HG03139 (cell line): ENCODE data around the gene DEFB128.
"Not testable (repeated sequence)": the region's sequence is repeated elsewhere in the genome, so short reads cannot be mapped to it uniquely, and the experiment has no call there.

ENCODE experiments used
- ATAC-seq: cut with Tn5 transposase; IDR thresholded peaks from one replicate; pipeline ENCODE4 v1.9.1; 2021; ENCODE audit not compliant: unreplicated experiment

The DEFB128 gene

DNA sequence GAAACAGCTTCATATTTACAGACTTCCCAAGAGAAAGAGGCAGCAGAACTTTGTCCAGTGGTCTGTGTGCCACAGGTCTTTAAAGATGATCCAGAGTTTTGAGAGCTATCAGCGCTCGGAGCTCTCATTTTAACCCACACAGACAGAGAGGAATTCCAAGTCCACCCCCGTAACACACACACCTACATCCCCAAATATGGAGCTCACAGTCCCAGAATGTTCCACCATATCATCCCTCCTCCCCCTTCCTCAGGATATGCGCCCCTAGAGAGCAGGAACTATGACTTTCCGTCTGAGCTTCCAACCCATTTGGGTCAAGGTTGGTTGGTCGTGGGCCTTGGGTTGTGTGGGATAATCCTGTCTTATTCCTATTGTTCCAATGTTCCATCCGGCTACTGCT is at the start of gene DEFB128:
TSS of gene DEFB128 (minus strand) at position 101 of the 400 bp plus-strand sequence. CDS start at position 13, 88 bp downstream.
- no peak for ATAC-seq

DNA sequence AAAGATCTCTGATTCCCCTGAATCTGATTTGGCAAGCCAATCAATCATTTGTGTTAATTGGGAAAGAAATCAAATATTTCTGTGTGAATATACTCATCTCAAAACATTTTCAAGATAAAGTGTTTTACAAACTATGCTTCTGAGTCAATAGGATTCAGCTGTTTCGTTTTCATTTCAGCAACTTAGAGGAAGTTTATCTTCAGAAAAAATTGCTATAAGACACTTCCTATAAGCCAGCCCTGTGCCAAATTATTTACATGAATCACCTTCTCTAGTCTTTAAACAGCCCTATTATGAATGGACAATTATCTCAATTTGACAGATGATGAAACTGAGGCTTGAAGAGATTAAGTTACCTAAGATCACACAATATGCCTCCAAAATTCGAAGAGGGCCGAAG is 48.4 kb upstream of the DEFB128 start:
- ATAC-seq = no peak

DNA sequence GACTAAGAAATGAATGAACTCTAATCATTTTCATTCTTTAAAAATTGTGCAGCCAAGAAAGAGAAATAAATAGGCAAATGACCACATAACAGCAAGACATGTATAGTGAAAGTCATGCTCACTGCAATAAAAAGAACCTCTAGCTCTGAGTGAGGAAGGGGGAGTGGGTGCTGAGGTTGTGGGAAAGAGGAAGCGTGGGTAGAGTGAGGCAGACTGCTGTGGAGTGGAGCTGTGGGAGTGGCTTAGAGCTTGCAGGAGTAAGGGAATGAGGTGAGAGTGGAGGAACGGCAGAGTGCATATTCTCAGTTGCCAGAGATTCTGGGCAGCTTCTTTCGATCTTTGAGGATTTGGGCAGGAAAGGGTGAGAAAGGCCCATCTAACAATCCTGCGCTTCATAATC is 48.0 kb upstream of the DEFB128 start:
- no peak for ATAC-seq

DNA sequence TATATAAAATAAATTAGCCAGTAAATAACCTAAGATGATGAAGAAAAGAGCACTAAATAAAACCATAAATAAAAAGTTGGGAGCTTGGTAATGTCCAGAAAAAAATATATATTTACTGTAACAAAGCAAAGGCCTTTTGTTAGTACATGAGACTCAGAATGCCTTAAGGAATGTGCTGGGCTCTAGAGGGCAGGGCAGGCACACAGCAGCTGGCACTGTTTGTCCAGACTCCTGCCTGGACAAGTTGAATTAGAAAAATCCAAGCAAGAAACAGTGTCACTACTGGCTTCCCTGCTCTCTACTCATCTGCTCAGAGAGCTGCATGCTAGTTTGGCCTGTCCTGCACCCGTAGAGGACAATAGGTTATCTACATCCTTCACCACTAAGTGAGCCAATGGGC is 46.4 kb upstream of the DEFB128 start:
- no peak for ATAC-seq

DNA sequence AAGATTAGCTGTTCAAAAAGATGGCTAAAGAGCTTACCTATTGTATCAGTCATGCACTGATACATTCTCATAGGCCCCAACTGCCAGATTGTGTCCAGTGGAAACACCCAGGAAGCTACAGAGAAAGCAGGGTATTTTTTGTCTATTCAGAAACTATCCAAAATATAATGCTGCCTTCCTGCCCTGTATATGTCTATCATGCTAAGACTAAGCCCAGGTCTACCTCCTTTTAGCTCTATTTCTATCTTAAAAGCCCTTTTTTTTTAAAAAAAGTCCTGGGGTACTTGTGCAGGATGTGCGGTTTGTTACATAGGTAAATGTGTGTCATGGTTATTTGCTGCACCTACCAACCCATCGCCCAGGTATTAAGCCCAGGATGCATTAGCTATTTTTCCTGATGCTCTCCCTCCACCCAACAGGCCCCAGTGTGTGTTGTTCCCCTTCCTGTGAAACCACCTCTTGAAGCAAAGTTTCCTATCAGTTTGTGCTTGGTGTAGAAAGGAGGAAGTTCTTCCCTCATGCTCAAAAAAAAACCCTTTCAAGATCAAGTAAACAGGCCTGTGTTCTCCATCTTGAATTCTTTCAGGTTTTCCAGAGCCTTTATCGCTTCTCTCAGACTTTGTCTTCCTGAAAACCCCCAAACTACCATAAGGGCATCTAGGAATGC is 38.1 kb upstream of the DEFB128 start:
- no peak for ATAC-seq

DNA sequence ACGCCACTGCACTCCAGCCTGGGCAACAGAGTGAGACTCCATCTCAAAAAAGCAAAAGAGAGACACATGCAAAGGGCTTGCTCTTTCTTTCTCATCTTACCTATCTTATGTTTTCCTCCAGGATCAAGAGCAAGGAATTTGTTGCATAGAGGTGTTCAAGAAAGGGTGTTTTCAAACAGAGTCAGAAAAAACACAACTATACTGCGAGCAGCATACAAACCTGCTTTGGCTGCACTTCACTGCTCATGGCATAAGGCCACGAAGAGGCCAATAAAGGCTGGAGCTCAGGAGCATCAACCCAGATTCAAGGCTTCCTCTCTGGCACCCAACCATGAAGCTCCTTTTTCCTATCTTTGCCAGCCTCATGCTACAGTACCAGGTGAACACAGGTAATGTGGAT is 37.4 kb upstream of the DEFB128 start, which contains the start of gene DEFB129:
TSS of gene DEFB129 (plus strand) at position 301 of the 400 bp plus-strand sequence. CDS start at position 332, 31 bp downstream.
- no peak for ATAC-seq

DNA sequence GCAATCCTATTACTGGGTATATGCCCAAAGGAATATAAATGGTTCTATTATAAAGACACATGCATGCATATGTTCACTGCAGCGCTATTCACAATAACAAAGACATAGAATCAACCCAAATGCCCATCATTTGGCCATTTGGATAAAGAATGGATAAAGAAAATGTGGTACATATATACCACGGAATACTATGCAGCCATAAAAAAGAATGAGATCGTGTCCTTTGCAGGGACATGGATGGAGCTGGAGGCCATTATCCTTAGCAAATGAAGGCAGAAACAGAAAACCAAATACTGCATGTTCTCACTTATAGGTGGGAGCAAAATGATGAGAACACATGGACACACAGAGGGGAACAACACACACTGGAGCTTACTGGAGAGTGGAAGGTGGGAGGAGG is 36.4 kb upstream of the DEFB128 start:
- ATAC-seq = not testable (repeated sequence)

DNA sequence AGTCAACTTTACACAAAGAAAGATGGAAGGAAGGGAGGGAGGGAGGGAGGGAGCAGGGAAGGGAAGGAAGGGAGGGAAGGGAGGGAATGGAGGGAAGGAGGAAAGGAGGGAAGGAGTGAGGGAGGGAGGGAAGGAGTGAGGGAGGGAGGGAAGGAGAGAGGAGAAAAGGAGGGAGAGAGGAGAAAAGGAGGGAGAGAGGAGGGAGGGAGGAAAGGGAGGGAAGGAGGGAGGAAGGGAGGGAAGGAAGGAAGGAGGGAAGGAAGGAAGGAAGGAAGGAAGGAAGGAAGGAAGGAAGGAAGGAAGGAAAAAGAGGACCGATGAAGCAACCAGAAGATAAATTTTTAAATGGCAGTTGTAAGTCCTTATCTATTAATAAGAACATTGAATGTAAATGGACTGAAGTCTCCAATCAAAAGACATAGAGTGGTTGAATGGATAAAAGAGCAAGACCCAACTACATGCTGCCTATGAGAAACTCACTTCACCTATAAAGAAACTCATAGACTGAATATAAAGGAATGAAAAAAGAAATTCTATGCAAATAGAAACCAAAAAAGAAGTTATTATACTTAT is 31.8 kb upstream of the DEFB128 start:
- no peak for ATAC-seq

DNA sequence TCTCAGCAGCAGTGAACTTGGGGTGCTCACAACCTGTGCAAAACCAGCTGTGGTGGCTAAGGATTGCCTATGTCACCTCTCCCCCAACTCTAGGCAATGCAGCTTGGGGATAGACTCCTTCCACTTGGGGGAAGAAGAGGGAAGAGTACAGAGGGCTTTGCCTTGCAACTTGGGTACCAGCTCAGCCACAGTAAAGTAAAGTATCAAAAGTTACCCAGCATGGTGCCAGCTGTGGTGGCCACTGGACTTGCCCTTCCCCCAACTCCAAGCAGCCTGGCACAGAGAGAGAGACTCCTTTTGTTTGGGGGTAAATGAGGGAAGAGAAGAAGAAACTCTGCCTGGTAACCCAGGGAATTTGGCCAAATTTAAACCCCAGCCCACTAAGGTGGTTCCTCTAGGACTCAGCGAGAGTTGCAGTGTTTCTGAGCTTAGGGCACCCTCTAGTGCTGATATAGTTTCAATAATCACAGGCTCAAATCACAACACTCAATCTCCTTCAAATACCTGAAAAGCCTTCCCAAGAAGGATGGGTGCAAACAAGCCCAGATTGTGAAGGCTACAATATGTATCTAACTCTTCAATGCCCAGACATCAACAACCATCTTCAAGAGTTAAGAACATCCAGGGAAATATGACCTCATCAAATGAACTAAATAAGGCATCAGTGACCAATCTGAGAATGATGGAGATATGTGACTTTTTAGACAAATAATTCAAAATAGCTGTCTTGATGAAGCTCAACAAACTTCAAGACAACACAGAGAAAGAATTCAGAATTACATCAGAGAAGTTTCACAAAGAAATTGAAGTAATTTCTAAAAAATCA is 30.0 kb upstream of the DEFB128 start:
- ATAC-seq = no peak

DNA sequence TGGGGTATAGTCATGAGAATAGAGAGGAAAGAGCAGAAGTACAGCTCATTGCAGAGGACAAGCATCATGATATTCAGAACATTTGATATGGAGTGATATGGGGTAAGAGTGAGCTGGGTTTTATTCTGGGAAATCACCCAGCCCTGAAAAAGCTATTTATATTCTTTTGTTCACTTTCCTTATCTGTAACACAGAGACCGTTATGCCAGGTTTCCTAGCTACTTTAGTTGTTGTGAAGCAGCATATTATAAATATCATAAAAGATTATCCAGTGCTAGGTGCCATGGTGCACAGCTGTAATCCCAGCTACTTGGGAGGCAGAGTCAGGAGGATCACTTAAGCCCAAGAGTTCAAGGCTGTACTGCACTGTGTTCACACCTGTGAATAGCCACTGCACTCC is 27.8 kb upstream of the DEFB128 start:
- no peak for ATAC-seq

DNA sequence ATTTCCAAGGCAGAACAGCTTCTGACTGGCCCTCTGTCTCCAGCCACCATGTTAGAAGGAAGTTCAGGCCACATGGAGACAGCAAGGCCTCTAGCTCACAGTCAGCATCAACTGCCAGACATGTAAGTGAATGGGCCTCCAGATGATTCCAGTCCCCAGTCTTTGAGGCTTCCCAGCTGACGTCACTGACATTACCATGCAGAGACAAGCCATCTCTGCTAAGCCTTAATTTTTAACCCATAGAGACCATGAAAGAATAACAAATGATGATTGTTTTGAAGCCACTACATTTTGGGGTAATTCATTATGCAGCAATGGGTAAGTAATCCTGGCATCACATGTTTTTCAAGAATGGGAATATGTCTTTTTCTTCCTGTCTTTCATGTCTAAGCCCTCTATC is 26.3 kb upstream of the DEFB128 start:
- no peak for ATAC-seq

DNA sequence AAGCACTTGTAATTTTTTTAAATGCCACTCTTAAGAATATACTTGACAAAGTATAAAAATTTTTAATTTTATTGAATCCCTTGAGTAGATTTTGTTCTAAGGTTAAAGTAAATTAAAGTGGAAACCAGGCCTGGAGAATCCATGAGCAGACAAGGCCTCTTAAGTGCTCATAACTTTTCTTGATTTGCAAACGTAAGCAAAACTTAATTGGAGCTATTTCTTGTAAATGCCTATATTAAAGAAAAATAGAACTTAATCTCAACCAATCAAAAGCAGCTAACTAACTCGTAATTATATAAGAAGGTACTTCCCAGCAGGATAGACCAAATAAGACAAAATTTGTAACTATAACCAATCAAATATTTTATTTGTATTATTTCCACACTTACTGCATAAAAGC is 24.9 kb upstream of the DEFB128 start:
- ATAC-seq = no peak

DNA sequence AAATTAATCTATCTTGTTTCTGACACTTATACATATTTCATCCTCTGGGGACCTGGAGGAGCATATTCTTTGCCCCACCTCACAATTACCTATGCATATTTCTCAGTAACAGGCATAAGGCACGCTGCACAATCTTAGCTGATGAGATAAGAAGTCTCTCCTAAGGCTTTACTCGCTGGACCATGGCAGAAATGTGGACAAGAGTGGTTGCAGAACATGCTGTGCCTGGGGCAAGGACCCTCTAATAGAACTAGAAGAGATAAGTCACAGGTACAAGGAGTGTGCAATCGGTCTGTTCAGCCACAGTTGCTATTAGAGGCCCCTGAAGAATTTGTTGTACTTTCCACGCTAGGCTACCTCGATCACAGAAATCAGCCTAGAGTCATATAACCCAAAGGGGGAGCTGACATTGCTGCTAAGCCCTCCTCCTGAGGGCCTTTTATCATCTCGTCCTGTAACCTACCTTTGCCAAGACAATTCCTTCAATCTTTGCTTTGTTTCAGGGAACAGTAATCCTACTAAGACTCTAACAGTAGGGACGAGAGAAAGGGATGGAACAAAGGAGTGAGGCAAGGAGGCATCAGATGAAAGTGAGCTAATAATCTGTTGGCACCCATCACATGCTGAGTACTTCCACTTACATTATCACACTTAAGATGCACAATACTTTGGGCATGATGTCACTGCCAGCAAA is 21.4 kb upstream of the DEFB128 start:
- ATAC-seq = no peak

DNA sequence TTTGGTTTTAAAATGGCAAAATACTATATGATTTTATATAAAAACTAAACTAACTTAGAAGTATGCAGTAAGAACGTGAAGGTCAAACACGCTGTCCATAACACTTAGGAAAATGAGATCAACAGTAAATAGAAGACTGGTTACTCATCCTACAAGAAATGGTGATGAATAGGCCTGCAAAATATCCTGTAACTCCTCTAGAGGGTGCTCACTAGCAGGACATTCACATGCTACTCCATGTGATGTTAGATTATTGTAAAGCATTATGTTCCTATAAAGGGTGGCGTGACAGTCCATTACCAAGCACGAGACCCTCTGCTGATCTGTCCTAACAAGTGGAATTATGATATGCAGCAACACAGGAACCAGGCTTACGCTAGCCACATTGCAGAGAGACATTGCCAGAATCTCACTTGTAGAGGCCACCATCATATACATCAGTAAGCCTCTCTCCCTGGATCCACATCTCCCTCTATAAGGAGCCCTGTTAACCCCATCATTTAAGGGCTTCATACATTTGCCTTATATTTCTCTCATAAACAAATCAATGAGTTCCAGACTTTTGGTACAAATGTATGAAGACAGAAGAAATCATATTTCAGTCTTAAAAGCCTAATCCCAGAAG is 19.5 kb upstream of the DEFB128 start:
- ATAC-seq = no peak

DNA sequence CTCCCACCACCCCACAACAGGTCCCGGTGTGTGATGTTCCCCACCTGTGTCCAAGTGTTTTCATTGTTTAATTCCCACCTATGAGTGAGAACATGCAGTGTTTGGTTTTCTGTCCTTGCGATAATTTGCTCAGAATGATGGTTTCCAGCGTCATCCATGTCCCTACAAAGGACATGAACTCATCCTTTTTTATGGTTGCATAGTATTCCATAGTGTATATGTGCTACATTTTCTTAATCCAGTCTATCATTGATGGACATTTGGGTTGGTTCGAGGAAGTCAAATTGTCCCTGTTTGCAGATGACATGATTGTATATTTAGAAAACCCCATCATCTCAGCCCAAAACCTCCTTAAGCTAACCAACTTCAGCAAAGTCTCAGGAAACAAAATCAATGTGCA is 14.1 kb upstream of the DEFB128 start:
- not testable (repeated sequence) for ATAC-seq

DNA sequence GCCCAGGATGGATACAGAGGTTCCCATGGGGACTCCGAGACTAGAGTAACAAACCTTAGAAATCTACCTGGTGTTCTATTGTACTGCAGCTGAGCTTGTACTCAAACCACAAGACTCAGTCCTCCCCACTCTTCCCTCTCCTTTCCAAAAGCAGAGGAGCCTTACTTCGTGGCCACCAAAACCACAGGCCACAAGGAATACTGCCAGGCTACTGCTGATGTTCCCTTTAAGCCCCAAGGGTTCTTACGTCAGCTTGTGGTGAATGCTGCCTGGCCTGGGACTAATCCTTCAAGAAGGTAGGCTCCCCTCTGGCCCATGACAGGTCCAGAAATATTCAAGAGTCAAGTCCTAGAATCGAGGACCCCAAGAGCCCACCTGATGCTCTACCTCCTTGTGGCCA is 10.5 kb upstream of the DEFB128 start:
- no peak for ATAC-seq

DNA sequence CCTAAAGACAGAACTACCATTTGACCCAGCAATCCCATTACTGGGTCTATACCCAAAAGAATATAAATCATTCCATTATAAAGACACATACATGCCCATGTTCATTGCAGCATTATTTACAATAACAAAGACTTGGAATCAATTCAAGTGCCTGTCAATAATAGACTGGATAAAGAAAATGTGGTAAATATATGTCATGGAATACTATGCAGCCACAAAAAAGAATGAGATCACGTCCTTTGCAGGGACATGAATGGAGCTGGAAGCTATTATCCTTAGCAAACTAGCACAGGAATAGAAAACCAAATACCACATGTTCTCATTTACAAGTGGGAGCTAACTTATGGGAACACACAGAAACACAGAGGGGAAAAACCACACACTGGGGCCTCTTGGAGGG is 8.7 kb upstream of the DEFB128 start:
- ATAC-seq = no peak

DNA sequence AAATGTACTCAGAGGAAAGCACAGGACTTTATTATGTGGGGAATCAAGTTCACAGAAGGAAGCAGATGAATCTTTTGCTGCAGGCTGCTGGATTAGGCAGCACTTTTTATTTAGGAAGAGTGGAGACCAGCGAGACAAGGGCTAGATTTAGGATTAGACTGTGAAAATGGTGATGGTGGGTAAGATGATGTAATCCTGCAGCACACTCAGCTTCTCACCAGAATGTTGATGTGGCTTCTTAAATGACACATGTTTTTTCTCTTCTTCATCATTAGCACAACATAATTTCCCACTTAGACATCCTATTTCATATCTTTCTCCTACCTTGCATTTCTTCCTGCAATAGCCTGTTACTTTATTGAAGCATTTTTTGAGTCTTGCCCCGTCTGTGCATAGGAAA is 1.8 kb downstream of the DEFB128 start:
- ATAC-seq = no peak

DNA sequence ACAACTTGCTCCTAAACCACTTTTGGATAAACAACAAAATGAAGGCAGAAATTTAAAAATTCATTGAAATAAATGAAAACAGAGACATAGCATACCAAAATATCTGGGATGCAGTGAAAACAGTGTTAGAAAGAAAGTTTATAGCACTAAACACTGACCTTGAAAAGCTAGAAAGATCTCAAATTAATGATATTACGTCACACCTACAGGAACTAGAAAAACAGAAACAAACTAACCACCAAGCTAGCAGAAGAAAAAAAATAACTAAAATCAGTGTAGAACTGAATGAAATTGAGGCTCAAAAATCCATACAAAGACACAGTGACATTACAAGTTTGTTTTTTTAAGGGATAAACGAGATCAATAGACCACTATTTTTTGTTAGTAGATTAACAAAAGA is 5.2 kb downstream of the DEFB128 start:
- ATAC-seq = no peak

DNA sequence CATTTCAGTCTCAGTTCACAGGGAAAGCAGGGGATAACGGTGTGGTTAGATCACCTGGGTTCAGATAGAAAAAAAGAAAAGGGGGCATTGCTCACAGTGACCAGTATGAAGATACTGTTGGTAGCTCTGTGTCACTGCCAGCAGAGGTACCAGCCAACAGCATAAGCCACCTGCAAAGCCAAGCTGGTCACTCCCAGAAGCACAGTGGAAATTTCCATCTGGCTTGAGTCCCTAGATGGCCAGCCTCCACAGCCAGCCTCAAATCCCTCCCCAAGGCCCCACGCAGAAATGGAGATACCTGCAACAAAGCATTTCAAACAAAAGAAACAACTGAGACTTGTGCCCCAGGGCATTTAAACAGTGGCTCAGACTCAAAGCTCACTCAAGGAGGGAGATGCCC is 20.6 kb downstream of the DEFB128 start:
- ATAC-seq = no peak

DNA sequence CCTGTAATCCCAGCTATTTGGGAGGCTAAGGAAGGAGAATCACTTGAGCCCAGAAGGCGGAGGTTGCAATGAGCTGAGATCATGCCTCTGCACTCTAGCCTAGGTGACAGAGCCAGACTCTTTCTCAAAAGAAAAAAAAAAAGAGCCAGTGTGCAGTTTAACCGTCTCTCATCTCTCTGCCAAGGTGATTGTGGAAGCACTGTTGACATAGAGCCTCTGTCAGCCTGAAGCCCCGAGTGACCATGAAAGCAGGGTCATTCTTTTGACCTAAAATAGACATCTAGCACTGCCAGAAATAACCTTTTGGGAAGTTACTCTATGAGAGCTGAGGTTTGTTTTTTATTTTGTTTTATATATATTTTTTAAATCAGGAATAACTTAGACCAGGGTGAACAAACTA is 24.9 kb downstream of the DEFB128 start:
- ATAC-seq = no peak
